Smooth muscle cell (in vitro differentiated cells): ENCODE results near the gene TEDC1. TPM values are rescaled to one million over a fixed set of nuclear protein-coding genes. Genes with fewer than 3 reads are reported as not detected.

Experiments
- DNase-seq: peaks from one replicate; lab custom pipeline; 2025; ENCODE audit not compliant: unreplicated experiment; lab: John Stamatoyannopoulos, UW
- H2AFZ ChIP-seq: fragments of 200-600 bp; sonication (generic); 2 replicates; pipeline ENCODE4 v1.6.0; 2016; ENCODE audit warnings: antibody characterized with exemption, low read depth, mild to moderate bottlenecking
- H3F3A ChIP-seq: fragments of 200-600 bp; sonication (generic); 2 replicates; pipeline ENCODE4 v1.6.0; 2017; ENCODE audit warnings: antibody characterized with exemption, low read depth
- H3K27ac ChIP-seq: fragments of 200-600 bp; sonication (generic); 2 replicates; pipeline ENCODE4 v1.5.1; 2016; ENCODE audit warnings: low read depth, mild to moderate bottlenecking
- H3K27me3 ChIP-seq: fragments of 200-600 bp; sonication (generic); 2 replicates; pipeline ENCODE4 v1.6.1; 2016; ENCODE audit warnings: low read depth, mild to moderate bottlenecking
- H3K36me3 ChIP-seq: fragments of 200-600 bp; sonication (generic); 2 replicates; pipeline ENCODE4 v1.5.1; 2016; ENCODE audit warnings: low read depth
- H3K4me1 ChIP-seq: fragments of 200-600 bp; sonication (generic); 2 replicates; pipeline ENCODE4 v1.5.1; 2016; ENCODE audit warnings: low read depth
- H3K4me2 ChIP-seq: fragments of 200-600 bp; sonication (generic); 2 replicates; pipeline ENCODE4 v1.6.0; 2016; ENCODE audit warnings: mild to moderate bottlenecking
- H3K4me3 ChIP-seq: fragments of 200-600 bp; sonication (generic); 2 replicates; pipeline ENCODE4 v1.5.1; 2016; ENCODE audit warnings: mild to moderate bottlenecking
- H3K79me2 ChIP-seq: fragments of 200-600 bp; sonication (generic); 2 replicates; pipeline ENCODE4 v1.6.0; 2016; ENCODE audit warnings: low read depth, mild to moderate bottlenecking
- H3K9ac ChIP-seq: fragments of 200-600 bp; sonication (generic); 2 replicates; pipeline ENCODE4 v1.6.0; 2016; ENCODE audit warnings: low read depth
- H3K9me3 ChIP-seq: fragments of 200-600 bp; sonication (generic); replicated peaks from 2 replicates; pipeline ENCODE4 v1.5.1; 2016; ENCODE audit warnings: low read depth
- H4K20me1 ChIP-seq: fragments of 200-600 bp; sonication (generic); 2 replicates; pipeline ENCODE4 v1.6.0; 2016; ENCODE audit warnings: low read depth
- CTCF ChIP-seq: fragments of 200-600 bp; sonication (generic); IDR thresholded peaks from 2 replicates; pipeline ENCODE4 v1.5.1; 2017; ENCODE audit warnings: borderline replicate concordance, mild to moderate bottlenecking, antibody characterized with exemption; ENCODE audit not compliant: insufficient read depth, poor library complexity, severe bottlenecking
- WGBS: methylation state at CpG from one replicate; pipeline ENCODE4 v1.1.7; 2016; ENCODE audit warnings: low lambda C conversion rate; 5-methylcytosine and 5-hydroxymethylcytosine counted together
- polyA plus RNA-seq: library from polyadenylated mRNA; unstranded; fragments of >200 nt; fragmentation: Nextera tagmentation; extraction: Ambion mirVana; gene quantifications from 2 replicates; pipeline ENCODE4 v1.2.1, GENCODE V29; 2016
- total RNA-seq: library from RNA; depleted of rRNA; stranded (reverse); fragments of >200 nt; gene quantifications from 2 replicates; pipeline ENCODE4 v1.2.3, GENCODE V29; 2014

Gene TEDC1
- total and polyA plus RNA-seq, 2 experiments from 2014 or later, result 3.8 to 8.2 TPM

- Histone ChIP-seq H4K20me1 (no peaks in the 10 kb centered on the region), H3F3A (no peaks in the 10 kb centered on the region), H3K4me1 (no peaks in the 10 kb centered on the region), H3K27me3 (no peaks in the 10 kb centered on the region), H3K9ac (no peak overlapping the region), H3K4me3 (peak overlapping the region; percentile 51), H3K36me3 (no peaks in the 10 kb centered on the region), H3K9me3 (no peaks in the 10 kb centered on the region), H2AFZ (no peak overlapping the region), H3K27ac (no peak overlapping the region), H3K79me2 (no peaks in the 10 kb centered on the region), H3K4me2 (peak overlapping the region; percentile 81)
- 82% methylated on average over 36 of the region's 67 CpGs for WGBS
- peak; percentile 57 for TF ChIP-seq CTCF
- peak; percentile 34 for DNase-seq
These were observed 37.0 kb downstream of the TEDC1 start for GRCh38 chr14:105527826-105528585.

GRCh38 chr14:105528586-105529318 is 37.7 kb downstream of the TEDC1 start:
- Histone ChIP-seq H3K27ac (no peak overlapping the region), H3K27me3 (no peaks in the 10 kb centered on the region), H3K4me2 (peak overlapping the region; percentile 81), H3K36me3 (no peaks in the 10 kb centered on the region), H3K4me1 (no peaks in the 10 kb centered on the region), H3K79me2 (no peaks in the 10 kb centered on the region), H3F3A (no peaks in the 10 kb centered on the region), H4K20me1 (no peaks in the 10 kb centered on the region), H3K9ac (no peak overlapping the region), H3K9me3 (no peaks in the 10 kb centered on the region), H3K4me3 (peak overlapping the region; percentile 51), H2AFZ (no peak overlapping the region)
- WGBS, result 85% methylated on average over 73 of the region's 89 CpGs
- DNase-seq, result no peak
- TF ChIP-seq CTCF, result no peak

- no peaks in the 10 kb centered on the region for H4K20me1 ChIP-seq
- no peak overlapping the region for H2AFZ ChIP-seq
- 98% methylated on average over 23 of the region's 24 CpGs for WGBS
These were observed 38.2 kb downstream of the TEDC1 start for GRCh38 chr14:105529319-105529568.

More at GRCh38 chr14:105529319-105529568, 38.2 kb downstream of the TEDC1 start:
- H3K27me3 ChIP-seq, result no peaks in the 10 kb centered on the region
- no peaks in the 10 kb centered on the region for H3K36me3 ChIP-seq
- H3K27ac ChIP-seq, result no peak overlapping the region
- no peaks in the 10 kb centered on the region for H3K9me3 ChIP-seq
- H3K4me2 ChIP-seq, result no peak overlapping the region
- H3K9ac ChIP-seq, result no peak overlapping the region
- DNase-seq, result no peak
- H3K4me3 ChIP-seq, result no peak overlapping the region
- no peaks in the 10 kb centered on the region for H3K4me1 ChIP-seq
- no peaks in the 10 kb centered on the region for H3K79me2 ChIP-seq
- no peaks in the 10 kb centered on the region for H3F3A ChIP-seq
- TF ChIP-seq CTCF, result no peak
